CD4-positive, alpha-beta T cell treated with Interleukin-4 for 4 hours (primary cell): Measurements from ENCODE around the gene CPNE4.

ENCODE experiments used
- DNase-seq: peaks from one replicate; pipeline ENCODE4 v3.0.0-alpha.2; 2020

The CPNE4 gene

GRCh38 chr3:131730581-131730980 is 304.2 kb downstream of the CPNE4 start:
- no peak for DNase-seq

DNA sequence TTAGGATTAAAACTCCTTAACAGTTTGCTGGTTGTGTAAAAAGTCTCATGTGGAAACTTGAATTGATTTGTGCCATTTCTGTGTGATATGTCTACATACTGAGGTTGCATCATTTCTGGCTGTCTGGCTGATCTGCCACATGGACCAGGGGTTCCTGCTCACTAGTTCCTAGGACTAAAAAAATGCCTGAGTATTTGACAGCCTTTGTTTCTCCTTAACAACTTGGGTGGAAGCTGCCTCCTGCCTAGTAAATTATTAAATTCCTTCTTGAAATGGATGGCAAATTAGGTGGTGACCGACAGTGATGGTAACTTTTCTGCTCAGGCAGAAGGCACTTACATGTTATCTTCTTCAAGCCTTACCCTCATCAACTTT is 305.2 kb downstream of the CPNE4 start:
- DNase-seq, result no peak

- DNase-seq, result no peak
Measured at GRCh38 chr3:131728898-131729642, 305.7 kb downstream of the CPNE4 start.

DNA sequence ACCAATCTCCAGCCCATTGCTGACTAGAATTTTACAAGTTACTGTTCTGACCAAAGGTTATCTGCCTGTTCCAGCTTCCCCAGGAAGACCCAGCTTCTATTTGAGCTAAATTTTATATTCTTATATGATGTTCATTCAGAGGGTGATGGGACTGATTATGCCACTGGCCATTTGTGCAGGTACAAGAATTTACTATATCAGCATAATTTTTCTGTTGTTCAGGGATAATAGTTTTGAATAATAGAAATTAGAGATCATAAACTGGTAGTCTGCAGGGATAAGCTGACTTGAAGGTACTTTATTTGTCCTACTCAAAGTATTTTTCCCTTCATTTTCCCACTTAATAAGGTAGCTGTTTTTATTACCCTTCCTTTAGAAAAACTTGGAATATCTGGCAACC is 309.4 kb downstream of the CPNE4 start:
- no peak for DNase-seq

- DNase-seq, result no peak
Measured at GRCh38 chr3:131723343-131723742, 311.5 kb downstream of the CPNE4 start.

- DNase-seq, result no peak
Measured at GRCh38 chr3:131717493-131717892, 317.3 kb downstream of the CPNE4 start.

GRCh38 chr3:131716943-131717342 is 317.9 kb downstream of the CPNE4 start:
- DNase-seq, result no peak

DNA sequence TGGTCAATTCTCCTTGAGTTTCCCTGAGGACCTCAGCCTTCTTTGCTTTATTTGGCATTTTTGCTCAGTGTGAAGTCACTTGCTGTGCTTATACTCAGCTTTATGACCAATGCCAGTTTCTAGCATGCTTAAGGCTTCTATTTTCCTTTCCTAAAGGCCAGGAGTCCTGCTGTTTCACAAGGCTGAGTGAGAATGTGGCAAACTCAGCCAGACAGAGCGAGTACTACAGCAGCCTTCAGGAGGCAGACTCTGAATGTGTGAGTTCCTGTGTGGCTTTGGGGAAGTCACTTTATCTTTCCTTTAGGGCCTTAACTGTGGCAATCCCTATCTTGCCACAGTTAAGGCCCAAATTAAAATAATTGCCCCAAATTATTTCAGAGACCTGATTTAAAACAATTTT is 318.8 kb downstream of the CPNE4 start:
- DNase-seq, result no peak

- DNase-seq, result no peak
Measured at GRCh38 chr3:131714585-131715220, 320.1 kb downstream of the CPNE4 start.

GRCh38 chr3:131713416-131714123 is 321.2 kb downstream of the CPNE4 start:
- no peak for DNase-seq

GRCh38 chr3:131712662-131713061 is 322.2 kb downstream of the CPNE4 start:
- DNase-seq, result no peak

GRCh38 chr3:131711114-131711768 is 323.6 kb downstream of the CPNE4 start:
- DNase-seq, result no peak

DNA sequence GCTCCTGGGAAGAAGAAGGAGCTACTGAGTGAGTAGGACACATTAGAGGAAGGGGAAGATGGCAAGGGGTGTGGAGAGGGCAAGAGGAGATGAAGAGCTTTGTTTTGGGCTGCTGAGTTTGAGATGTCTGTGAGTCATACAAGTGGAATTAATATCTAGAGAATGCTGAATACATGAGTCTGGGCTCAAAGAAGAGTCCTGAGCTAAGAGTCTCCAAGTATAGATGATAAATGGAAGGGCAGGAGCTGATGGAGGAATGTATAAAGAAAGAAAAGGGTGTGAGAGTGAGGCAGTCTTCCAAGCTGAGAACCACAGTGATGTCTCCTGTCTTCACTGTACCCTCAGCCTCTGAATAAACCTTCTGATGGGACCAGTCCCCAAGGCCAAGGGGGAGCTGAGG is 326.6 kb downstream of the CPNE4 start:
- DNase-seq, result no peak

DNA sequence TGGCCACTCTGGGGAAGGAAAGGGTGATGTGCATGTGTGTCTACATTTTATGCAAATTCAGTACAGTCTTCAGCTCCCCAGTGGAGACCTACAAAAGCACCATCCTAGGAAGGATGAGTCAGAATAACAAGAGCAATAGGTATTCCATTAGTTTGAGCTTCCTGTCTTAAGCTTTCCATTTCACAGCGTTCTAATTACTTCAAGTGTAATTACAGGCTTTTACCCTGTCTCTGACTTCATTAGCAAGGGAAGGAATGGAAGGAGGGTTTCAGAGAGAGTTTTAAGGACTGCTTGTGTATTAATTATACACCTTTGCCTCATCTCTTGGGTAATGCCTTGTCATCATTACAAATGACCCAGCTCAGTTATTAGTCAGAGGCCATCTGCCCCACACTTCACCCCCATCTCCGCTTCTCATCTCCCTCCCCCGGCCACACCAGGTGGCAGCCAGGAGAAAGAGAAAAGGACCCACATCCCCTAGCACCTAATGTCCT is 329.2 kb downstream of the CPNE4 start:
- DNase-seq, result no peak

- DNase-seq, result no peak
Measured at GRCh38 chr3:131705099-131705498, 329.7 kb downstream of the CPNE4 start.

DNA sequence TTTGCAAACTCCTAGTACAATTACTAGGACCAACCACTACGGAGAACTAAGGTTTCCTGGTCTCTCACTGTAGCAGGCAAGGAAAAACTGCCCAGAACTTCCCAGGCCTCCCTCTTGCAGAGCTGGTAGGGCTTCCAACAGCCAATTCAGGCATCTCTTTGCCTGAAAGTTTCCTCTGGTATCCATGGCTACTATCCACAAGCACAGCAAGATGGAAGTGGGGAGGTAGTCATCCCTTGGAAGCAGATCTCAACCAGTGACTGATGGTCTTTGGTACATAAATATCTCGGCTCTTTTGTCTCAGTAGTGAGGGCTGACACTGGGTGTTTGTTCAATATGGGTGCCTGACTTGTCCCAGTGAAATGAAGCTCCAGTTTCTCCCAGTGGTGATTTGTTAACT is 330.7 kb downstream of the CPNE4 start:
- DNase-seq, result no peak

DNA sequence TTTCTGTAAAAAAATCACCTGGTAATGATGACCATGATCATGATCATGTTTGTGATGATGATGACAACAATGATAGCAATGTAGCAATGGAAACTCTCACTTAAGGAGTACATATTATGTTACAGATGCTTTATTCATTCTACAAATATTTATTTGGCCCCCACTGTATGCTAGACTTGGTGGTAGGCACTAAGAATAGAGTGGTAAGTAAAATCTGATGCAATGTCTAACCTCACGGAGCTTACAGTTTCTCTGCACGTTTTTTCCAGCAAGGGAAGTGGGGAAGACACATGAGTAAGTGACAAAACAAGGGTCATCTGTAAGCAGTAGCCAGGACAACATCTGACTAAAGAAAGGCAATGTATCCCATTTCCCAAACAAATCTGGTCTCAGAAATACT is 332.7 kb downstream of the CPNE4 start:
- DNase-seq, result no peak

GRCh38 chr3:131701153-131701770 is 333.6 kb downstream of the CPNE4 start:
- no peak for DNase-seq

- DNase-seq, result no peak
Measured at GRCh38 chr3:131699001-131699400, 335.8 kb downstream of the CPNE4 start.

DNA sequence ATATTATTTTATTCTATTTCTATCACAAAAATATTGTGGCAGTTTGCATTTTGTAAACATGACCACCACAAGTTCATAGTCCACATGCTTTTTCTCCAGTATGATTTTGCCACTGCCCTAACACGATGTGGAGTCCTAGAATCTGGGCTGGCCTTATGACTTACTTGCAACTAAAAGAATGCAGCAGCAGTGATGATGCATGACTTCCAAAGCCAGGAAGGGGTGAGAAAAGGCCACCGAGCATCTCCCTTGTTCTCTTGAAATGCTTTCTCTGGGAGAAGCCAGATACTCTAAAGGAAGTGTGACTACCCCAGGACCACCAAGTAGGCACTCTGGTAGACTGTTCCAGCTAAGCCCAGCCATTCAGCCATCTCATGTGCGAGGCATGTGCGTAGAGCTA is 340.4 kb downstream of the CPNE4 start:
- DNase-seq, result no peak

DNA sequence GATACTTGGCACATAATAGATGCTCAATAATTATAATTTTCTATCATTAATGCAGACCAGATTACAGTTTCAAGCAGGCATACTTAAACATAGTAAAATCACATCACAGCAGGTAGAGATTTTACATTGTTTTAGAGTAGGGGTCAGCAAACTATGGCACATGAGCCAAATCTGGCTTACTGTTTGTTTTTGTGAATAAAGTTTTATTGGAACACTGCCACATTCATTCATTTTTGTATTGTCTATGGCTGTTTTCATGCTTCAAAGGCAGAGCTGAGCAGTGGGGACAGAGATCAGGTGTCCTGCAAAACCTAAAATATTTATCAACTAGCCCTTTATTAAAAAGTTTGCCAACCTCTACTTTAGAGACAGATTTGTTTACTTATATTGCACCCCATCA is 342.5 kb downstream of the CPNE4 start:
- DNase-seq, result no peak

DNA sequence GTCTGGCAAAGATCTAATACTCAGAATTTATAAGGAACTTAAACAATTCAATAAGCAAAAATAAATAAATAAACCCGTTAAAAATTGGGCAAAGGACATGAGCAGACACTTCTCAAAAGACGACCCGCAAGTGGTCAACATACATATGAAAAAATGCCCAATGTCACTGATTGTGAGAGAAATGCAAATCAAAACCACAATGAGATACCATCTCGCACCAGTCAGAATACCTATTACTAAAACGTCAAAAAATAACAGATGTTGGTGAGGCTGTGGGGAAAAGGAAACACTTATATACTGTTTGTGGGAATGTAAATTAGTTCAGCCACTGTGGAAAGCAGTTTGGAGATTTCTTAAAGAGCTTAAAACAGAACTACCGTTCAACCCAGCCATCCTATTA is 344.0 kb downstream of the CPNE4 start:
- no peak for DNase-seq

GRCh38 chr3:131688370-131688769 is 346.4 kb downstream of the CPNE4 start:
- no peak for DNase-seq
